Left lung (tissue), 10 donors: ENCODE data around the gene SELENBP1. TPM values are rescaled to one million over a fixed set of nuclear protein-coding genes. Genes with fewer than 3 reads are reported as not detected.
"Not testable (repeated sequence)": the region's sequence is repeated elsewhere in the genome, so short reads cannot be mapped to it uniquely, and the experiment has no call there.

Source experiments
- ATAC-seq: fragments of 200-7000 bp; cut with Tn5 transposase; one replicate; pipeline ENCODE4 v1.9.1; 2020; ENCODE audit warnings: moderate library complexity
- DNase-seq, 4 donors: peaks; one replicate each; pipeline ENCODE4 v3.0.0-alpha.2; 2013 to 2020
- H3K27ac ChIP-seq, 2 donors: fragments of 200-600 bp; sonication (generic) in 1 of 2; one replicate each; pipeline versions ENCODE4 v1.5.0 to v1.8.0; 2020 to 2021
- H3K27me3 ChIP-seq, 2 donors: fragments of 200-600 bp; sonication (generic) in 1 of 2; one replicate each; pipeline versions ENCODE4 v1.5.0 to v1.8.0; 2020 to 2021
- H3K36me3 ChIP-seq, 2 donors: fragments of 200-600 bp; sonication (generic) in 1 of 2; one replicate each; pipeline versions ENCODE4 v1.5.0 to v1.8.0; 2020 to 2021
- H3K4me1 ChIP-seq, 2 donors: fragments of 200-600 bp; one replicate each; pipeline ENCODE4 v1.8.0; 2021
- H3K4me3 ChIP-seq, 2 donors: fragments of 200-600 bp; sonication (generic) in 1 of 2; one replicate each; pipeline versions ENCODE4 v1.5.0 to v1.8.0; 2020 to 2021; ENCODE audit warnings: mild to moderate bottlenecking in 1 of 2
- H3K9me3 ChIP-seq, 2 donors: fragments of 200-600 bp; sonication (generic) in 1 of 2; one replicate each; pipeline versions ENCODE4 v1.5.0 to v1.8.0; 2020 to 2021
- intact Hi-C, 2 donors: fragments of 100-400 bp; cut with DNase I; formaldehyde crosslinking; loops; one replicate each; pipeline versions ENCODE4 v1.11.2 to v1.14.2; 2022
- polyA plus RNA-seq, 6 donors: library from polyadenylated mRNA; unstranded; fragments of 120-200 nt; gene quantifications; one replicate each; pipeline ENCODE4 v1.2.1, GENCODE V29; 2013; ENCODE audit not compliant: insufficient read length in 6 of 6
- total RNA-seq, 2 donors: library from RNA; stranded (reverse); fragmentation: NEBNext Ultra II Directional; extraction: Animal tissue kit (Norgen Biotek cat#: 25700); gene quantifications; one replicate each; pipeline ENCODE4 v1.2.1, GENCODE V29; 2021
- TF ChIP-seq, protein P1 (sequence below), 2 donors: fragments of 200-600 bp; sonication (generic) in 1 of 2; IDR thresholded peaks; one replicate each; pipeline versions ENCODE4 v1.5.0 to v1.8.0; 2021; ENCODE audit warnings: antibody characterized with exemption in 2 of 2
- donor health status: DM: no; HTN: yes; CAD: no.
- donor health status: DM: no; HTN: no; CAD: no.

Gene SELENBP1
- total and polyA plus RNA-seq, 8 donors = 104 to 258 (median 143) TPM

DNA sequence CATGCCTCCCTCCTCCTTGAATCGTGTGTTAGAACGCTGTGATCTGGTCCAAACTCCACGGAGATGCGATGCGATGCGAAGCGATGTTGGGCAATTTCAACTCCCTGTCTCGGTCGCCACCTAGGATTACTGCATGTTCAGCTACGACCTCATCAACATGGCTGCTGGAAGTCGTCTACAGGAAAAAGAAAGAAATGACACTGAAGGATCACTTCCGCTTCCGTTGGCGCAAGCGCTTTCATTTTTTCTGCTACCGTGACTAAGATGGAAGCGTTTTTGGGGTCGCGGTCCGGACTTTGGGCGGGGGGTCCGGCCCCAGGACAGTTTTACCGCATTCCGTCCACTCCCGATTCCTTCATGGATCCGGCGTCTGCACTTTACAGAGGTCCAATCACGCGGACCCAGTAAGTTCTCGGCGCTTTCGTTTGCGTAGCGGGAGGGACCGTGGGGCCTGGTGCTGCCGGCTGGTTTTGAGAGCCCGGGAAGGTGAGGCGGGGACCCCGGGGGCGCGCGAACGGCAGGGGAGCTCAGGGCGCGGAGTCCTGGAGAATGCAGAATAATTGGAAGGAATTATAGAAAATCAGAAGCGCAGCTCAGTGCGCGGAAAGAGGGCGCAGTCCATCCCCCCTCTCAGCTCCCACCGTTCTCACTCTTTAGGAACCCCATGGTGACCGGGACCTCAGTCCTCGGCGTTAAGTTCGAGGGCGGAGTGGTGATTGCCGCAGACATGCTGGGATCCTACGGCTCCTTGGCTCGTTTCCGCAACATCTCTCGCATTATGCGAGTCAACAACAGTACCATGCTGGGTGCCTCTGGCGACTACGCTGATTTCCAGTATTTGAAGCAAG, 27.0 kb upstream of the SELENBP1 start, which contains the start of gene PSMB4:
Gene PSMB4, plus strand, starts transcription at position 250 of the 848 bp plus-strand sequence. Its CDS starts 15 bp downstream, at position 265.
- Histone ChIP-seq H3K4me1 (peaks cover 9 to 15% of the 10 kb centered on the region in 2 donors), H3K36me3 (peaks cover 0 to 41% of the 10 kb centered on the region in 2 donors), H3K9me3 (no peaks in the 10 kb centered on the region), H3K27ac (peak within 1 kb of the TSS; percentile 90 to 93), H3K4me3 (peak within 1 kb of the TSS; percentile 66 to 98), H3K27me3 (no peaks in the 10 kb centered on the region)
- TF ChIP-seq, protein P1, sequence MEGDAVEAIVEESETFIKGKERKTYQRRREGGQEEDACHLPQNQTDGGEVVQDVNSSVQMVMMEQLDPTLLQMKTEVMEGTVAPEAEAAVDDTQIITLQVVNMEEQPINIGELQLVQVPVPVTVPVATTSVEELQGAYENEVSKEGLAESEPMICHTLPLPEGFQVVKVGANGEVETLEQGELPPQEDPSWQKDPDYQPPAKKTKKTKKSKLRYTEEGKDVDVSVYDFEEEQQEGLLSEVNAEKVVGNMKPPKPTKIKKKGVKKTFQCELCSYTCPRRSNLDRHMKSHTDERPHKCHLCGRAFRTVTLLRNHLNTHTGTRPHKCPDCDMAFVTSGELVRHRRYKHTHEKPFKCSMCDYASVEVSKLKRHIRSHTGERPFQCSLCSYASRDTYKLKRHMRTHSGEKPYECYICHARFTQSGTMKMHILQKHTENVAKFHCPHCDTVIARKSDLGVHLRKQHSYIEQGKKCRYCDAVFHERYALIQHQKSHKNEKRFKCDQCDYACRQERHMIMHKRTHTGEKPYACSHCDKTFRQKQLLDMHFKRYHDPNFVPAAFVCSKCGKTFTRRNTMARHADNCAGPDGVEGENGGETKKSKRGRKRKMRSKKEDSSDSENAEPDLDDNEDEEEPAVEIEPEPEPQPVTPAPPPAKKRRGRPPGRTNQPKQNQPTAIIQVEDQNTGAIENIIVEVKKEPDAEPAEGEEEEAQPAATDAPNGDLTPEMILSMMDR (IDR thresholded peaks at IDR 0.05) = no peak
- intact Hi-C loops = no loop called here
- DNase-seq (peak; percentile 77 to 96 (median 90)), ATAC-seq (peak; percentile 95)

DNA sequence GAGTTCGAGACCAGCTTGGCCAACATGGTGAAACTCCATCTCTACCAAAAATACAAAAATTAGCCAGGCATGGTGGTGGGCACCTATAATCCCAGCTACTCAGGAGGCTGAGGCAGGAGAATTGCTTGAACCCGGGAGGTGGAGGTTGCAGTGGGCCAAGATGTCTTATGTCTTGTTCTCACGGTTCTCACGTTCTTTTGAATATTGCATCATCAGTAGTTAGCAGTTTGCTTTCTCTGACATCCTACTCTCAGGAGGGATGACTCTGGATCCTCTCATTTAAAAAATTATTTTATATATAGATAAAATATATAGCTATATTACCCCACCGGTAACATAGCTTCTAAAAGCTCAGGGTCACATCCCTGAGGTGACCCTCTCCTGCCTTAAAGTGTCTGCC, 23.8 kb upstream of the SELENBP1 start:
- DNase-seq, H3K27me3 ChIP-seq, H3K36me3 ChIP-seq, H3K4me3 ChIP-seq, intact Hi-C loops, H3K27ac ChIP-seq, ATAC-seq, H3K9me3 ChIP-seq: not testable (repeated sequence)
- H3K4me1 ChIP-seq = peaks cover 9 to 14% of the 10 kb centered on the region in 2 donors

DNA sequence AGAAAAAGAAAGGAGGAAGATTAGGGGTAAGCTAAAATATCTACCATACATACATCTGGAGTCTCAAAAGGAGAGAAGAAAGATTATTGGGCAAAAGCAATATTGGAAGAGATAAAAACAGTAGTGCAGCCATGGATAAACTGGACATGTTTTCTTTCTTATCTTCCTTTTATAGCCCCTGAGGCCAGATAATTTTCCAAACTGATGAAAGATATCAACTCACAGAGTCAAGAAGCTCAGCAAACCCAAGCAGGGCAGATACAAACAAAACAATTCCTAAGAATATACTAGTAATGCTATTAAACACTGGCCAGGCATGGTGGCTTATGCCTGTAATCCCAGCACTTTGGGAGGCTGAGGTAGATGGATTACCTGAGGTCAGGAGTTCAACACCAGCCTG, 21.1 kb upstream of the SELENBP1 start:
- intact Hi-C loops = no loop called here

DNA sequence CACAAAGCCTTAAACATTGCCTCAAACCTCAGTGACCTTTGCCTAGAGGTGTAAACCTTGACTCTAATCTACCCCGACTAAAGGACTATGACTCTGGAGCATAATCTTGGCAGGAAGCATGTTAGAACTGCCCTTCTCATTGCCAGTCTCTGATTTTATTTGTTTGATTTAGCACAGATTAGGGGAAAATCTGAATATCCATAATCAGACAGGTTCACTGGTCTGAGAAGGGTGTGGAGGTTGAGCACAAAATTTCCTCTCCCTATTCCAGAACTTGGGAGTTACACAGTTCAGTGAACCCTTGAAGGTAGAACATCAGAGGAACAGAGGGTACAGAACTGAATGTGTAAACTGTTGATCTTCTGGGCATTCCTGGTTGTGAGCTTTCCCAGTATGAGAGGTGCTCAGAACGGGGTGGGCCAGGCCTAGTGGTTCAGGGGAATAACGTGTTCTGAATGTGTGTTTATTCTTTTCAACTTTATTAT, 18.6 kb upstream of the SELENBP1 start:
- DNase-seq (no peak), ATAC-seq (no peak)
- Histone ChIP-seq H3K27me3 (no peaks in the 10 kb centered on the region), H3K9me3 (no peaks in the 10 kb centered on the region), H3K4me1 (no peaks in the 10 kb centered on the region), H3K36me3 (no peaks in the 10 kb centered on the region), H3K27ac (no peak overlapping the region), H3K4me3 (no peak overlapping the region)
- TF ChIP-seq, protein P1 (IDR thresholded peaks at IDR 0.05) = no peak
- intact Hi-C loops = no loop called here

More for the DNA sequence above, 21.1 kb upstream of the SELENBP1 start:
- Histone ChIP-seq H3K4me3 (no peak overlapping the region), H3K4me1 (no peaks in the 10 kb centered on the region), H3K36me3 (no peaks in the 10 kb centered on the region), H3K27ac (no peak overlapping the region), H3K9me3 (no peaks in the 10 kb centered on the region), H3K27me3 (no peaks in the 10 kb centered on the region)
- TF ChIP-seq, protein P1 (IDR thresholded peaks at IDR 0.05) = no peak
- no peak for DNase-seq
- ATAC-seq = no peak

DNA sequence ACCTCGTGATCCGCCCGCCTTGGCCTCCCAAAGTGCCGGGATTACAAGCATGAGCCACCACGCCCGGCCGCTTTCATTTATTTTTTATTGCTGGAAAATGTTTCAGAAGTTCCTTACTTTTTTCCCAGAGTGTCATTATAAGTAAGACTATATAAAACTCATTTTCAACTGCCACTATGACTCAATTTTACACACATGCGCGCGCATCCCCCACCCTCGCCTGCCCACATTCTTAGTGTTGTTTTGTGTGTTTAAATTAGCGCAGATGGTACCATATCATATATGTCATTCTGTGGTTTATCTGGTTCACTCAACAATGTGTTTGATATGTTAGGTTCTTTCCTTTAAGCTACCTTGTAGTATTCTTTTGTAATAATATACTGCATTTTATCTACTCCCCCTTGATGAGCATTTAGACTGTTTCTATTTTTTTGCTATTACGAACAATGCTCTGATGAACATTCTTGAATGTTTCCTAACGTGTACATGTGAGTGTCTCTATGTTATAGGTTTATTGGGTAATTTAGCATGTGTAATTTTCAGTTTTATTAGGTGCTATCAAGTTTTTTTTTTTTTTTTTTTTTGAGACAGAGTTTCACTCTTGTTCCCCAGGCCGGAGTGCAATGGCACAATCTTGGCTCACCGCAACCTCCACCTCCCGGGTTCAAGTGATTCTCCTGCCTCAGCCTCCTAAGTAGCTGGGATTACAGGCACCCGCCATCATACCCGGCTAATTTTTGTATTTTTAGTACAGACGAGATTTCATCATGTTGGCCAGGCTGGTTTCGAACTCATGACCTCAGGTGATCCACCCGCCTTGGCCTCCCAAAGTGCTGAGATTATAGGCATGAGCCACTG, 17.9 kb upstream of the SELENBP1 start:
- not testable (repeated sequence) for ATAC-seq

DNA sequence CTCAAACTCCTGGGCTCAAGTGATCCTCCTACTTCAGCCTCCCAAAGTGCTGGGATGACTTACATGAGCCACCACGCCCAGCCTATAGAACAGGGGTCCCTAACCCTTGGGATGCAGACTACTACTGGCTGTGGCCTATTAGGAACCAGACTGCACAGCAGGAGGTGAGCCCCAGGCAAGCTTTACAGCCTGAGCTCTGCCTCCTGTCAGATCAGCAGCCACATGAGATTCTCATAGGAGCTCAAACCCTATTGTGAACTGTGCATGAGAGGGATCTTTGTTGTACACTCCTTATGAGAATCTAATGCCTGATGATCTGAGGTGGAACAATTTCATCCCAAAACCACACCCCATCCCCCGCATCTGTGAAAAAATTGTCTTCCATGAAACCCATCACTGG, 13.5 kb upstream of the SELENBP1 start:
- H3K9me3 ChIP-seq = no peaks in the 10 kb centered on the region
- no peak overlapping the region for H3K4me3 ChIP-seq
- ATAC-seq = no peak
- TF ChIP-seq, protein P1 (IDR thresholded peaks at IDR 0.05) = no peak
- no peak for DNase-seq
- H3K27ac ChIP-seq = no peak overlapping the region
- H3K4me1 ChIP-seq = no peaks in the 10 kb centered on the region
- H3K36me3 ChIP-seq = no peaks in the 10 kb centered on the region
- H3K27me3 ChIP-seq = no peaks in the 10 kb centered on the region
- intact Hi-C loops = no loop called here

More for the DNA sequence above, 17.9 kb upstream of the SELENBP1 start:
- H3K27me3 ChIP-seq, intact Hi-C loops, H3K27ac ChIP-seq, H3K4me3 ChIP-seq, H3K36me3 ChIP-seq, H3K9me3 ChIP-seq, DNase-seq, H3K4me1 ChIP-seq: not testable (repeated sequence)
